ENCODE results near the gene OPN4.

Gene OPN4

DNA sequence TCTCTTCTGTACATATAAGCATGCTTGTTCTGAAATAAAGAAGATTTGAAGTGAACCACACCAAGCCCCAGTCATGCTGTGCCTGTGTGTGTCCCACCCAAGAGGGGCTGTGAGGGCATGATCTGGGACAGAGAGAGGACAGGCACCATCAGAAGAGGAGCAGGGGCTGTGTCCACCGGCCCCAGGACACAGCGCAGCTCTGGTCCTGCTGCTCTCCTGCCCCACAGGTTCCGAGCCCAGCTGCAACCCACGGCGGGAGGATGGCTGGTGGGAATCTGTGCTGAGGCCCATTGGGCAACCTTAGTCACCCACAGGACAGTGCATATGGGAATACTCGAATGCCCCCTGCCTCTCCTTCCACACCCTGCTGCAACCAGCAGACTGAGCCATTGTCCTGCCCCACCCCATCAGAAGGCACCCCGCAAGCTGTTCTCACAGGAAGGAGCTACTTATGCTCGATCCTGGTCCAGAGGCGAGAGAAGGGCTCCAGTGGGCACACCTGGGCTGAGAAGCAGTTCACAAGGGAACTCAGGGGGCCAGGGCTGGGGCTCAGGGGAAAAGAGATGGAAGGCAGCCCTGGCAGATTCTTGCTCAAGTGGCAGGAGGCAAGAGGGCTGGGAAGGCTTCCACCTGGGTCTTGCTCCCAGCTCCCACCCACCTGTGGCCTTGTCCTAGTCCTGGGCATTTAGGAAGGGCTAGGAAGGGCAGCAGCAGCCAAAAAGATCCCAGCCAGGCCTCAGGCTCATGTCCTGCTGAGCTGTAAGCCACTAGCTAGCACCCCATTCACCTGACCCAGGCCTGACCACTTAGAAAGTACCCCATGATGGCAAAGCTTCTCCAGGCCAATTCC lies 45.9 kb downstream of the OPN4 start:
- DNase-seq (ENCODE audit: low read depth), result no peak

- no peak for DNase-seq (ENCODE audit: low read depth)
Measured at GRCh38 chr10:86700851-86701617, 46.7 kb downstream of the OPN4 start.

DNA sequence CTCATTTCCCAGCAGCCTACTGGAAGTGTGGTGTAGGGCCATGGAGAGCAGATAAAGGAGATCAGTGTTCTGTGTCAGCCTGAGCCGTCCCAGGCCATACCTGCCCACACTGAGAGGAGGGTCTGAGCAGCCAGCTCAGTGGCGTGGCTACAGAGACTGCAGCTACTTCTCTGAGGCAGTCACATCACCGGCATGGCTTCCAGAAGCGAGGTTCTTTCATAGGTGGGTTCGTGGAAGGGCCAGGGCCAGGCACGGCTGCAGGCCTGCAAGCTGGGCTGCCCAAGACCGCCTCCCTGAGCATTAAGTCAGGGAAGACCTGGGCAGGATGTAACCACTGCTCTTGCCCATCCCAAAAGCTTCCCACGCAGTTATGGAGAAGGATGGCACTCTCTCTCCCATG lies 48.8 kb downstream of the OPN4 start:
- no peak for DNase-seq (ENCODE audit: low read depth)

- no peak for DNase-seq (ENCODE audit: low read depth)
Measured at GRCh38 chr10:86705139-86705538, 50.8 kb downstream of the OPN4 start.

GRCh38 chr10:86705905-86706304 lies 51.6 kb downstream of the OPN4 start:
- DNase-seq (ENCODE audit: low read depth), result no peak

DNA sequence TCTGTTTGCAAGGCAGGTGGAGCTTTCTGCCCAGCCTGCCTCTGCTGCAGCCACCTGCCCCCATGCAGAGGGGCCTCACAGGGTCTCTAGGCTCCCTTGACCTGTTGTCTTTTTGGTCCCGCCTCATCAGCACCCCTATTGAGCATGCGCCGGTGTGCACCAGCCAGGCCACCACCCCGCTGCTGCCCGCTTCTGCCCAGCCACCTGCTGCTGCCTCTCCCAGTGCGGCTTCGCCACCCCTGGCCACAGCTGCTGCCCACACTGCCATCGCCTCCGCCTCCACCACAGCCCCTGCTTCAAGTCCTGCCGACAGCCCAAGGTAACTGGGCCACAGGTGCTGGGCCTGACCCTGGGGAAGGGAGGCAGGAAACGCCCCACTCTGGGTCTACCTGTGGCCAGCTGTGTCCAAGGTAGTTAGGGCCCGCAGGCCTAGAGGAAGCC lies 52.1 kb downstream of the OPN4 start:
- no peak for DNase-seq (ENCODE audit: low read depth)

DNA sequence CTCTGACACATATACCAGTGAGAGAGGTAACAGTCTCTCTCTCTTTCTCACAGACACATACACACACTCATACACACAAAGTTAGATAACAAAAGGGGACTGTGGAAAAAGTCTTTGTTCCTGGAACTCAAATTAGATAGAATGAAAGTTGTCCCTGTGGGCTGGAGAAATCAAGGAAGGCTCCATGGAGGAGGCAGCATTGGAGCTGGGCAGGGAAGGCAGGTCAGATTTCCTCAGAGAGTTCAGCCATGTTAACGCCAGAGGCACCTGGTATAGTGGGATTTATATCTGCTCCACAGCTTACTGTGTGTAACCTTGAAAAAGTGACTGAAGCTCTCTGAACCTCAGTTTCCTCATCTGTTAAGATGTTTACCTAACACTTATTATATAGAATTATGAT lies 52.6 kb downstream of the OPN4 start:
- no peak for DNase-seq (ENCODE audit: low read depth)

- no peak for DNase-seq (ENCODE audit: low read depth)
Measured at GRCh38 chr10:86707505-86707904, 53.2 kb downstream of the OPN4 start.

GRCh38 chr10:86708068-86708782 lies 53.9 kb downstream of the OPN4 start:
- DNase-seq (ENCODE audit: low read depth), result no peak

- no peak for DNase-seq (ENCODE audit: low read depth)
Measured at GRCh38 chr10:86708783-86709380, 54.5 kb downstream of the OPN4 start.

GRCh38 chr10:86709396-86710185 lies 55.2 kb downstream of the OPN4 start:
- no peak for DNase-seq (ENCODE audit: low read depth)

GRCh38 chr10:86710987-86711512 lies 56.7 kb downstream of the OPN4 start:
- peak; percentile 64 for DNase-seq (ENCODE audit: low read depth)

DNA sequence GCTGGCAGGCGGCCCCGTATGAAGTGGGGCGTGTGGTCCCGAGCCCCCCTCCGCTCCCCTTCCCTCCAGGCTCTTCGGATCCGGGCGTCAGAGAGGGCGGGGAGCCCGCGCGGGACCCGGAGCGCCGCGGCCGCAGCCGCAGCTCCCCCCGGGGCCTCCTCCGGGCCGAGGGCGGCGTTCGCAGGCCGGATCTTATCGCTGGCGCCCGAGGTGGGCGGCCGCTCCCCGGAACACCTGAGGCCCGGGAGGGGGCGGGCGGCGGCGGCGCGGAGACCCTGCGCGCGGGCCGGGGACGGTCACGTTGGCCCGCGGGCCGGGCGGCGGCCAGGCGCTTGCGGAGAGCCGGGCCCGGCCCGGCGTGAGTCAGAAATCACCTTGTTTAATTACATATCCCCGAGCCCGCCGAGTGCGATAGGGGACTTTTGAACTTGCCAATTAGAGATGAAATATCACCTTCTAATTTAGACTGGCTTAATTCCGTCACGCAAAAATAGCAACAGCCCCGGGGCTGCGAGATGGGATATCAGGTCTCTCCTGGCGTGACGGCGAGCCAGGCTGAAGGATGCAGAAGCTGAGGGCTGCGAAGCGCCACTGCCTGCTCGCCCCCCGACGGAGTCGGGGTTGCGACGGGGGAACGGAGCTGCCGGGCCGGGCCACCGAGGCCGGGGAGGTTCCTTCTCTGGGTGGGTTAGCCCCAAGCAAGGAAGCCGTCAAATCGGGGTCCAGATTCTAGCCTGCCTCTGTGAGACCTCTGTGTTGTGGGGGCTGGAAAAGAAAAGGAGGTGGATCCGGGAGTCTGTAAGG lies 57.4 kb downstream of the OPN4 start:
- DNase-seq (ENCODE audit: low read depth), result peak; percentile 40

DNA sequence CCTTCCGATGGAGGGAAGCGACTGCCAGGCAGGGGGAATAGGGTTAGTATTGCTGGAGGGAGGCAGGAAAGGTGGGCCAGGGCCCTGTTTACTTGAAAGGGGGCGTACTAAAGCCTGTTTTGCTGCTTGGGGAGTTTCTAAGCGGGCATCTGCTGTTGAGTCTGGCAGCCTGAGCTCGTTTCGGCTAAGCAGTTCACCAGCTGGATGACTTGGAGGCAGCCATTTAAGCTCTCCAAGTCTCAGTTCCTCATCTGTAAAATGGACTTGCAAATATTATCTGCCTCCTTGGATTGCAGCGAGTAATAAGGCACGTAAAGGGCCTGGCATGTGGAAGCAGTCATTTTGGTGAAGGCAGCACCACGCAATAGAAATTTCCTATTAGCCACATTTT lies 58.0 kb downstream of the OPN4 start:
- DNase-seq (ENCODE audit: low read depth), result no peak

GRCh38 chr10:86715156-86715795 lies 60.9 kb downstream of the OPN4 start:
- no peak for DNase-seq (ENCODE audit: low read depth)

- DNase-seq (ENCODE audit: low read depth), result no peak
Measured at GRCh38 chr10:86715836-86716235, 61.5 kb downstream of the OPN4 start.

Data from T-helper 22 cell (primary cell).